SK-N-SH treated with all-trans-retinoic acid at 6 μM for 48 hours (cell line): Measurements from ENCODE around the gene ZNFX1.

Source experiments
- ARNTL ChIP-seq: fragments of 450-650 bp; formaldehyde crosslinking; IDR thresholded peaks from 2 replicates; pipeline ENCODE4 v1.5.0; 2020; ENCODE audit warnings: low read depth, mild to moderate bottlenecking, moderate library complexity, borderline replicate concordance
- ISL1 ChIP-seq: fragments of 250-450 bp; sonication (Bioruptor Pico); IDR thresholded peaks from 2 replicates; pipeline ENCODE4 v2.1.2; 2022; ENCODE audit warnings: mild to moderate bottlenecking, moderate library complexity
- PATZ1 ChIP-seq: fragments of 250-450 bp; sonication (Bioruptor Pico); IDR thresholded peaks from 2 replicates; pipeline ENCODE4 v1.8.0; 2020; ENCODE audit warnings: mild to moderate bottlenecking, moderate library complexity, borderline replicate concordance
- TOX ChIP-seq: fragments of 250-450 bp; sonication (Bioruptor Pico); IDR thresholded peaks from 2 replicates; pipeline ENCODE4 v1.8.0; 2021; ENCODE audit warnings: mild to moderate bottlenecking, moderate library complexity, borderline replicate concordance
- ZC3H10 ChIP-seq: fragments of 250-450 bp; sonication (Bioruptor Pico); IDR thresholded peaks from 2 replicates; pipeline ENCODE4 v1.5.1; 2021; ENCODE audit warnings: mild to moderate bottlenecking, moderate library complexity
- ZFP30 ChIP-seq: fragments of 450-650 bp; formaldehyde crosslinking; IDR thresholded peaks from 2 replicates; pipeline ENCODE4 v1.5.0; 2022; ENCODE audit warnings: mild to moderate bottlenecking, moderate library complexity
- ZNF565 ChIP-seq: fragments of 450-650 bp; formaldehyde crosslinking; conservative IDR thresholded peaks from 2 replicates; pipeline ENCODE4 v1.5.0; 2020; ENCODE audit warnings: low read depth, mild to moderate bottlenecking, moderate library complexity
- ZNF70 ChIP-seq: fragments of 450-650 bp; formaldehyde crosslinking; IDR thresholded peaks from 2 replicates; pipeline ENCODE4 v1.5.0; 2020; ENCODE audit warnings: mild to moderate bottlenecking, moderate library complexity

- no peak for TF ChIP-seq ZFP30 (CRISPR knock-in tag)
- no peak for TF ChIP-seq ISL1 (CRISPR knock-in tag)
- no peak for TF ChIP-seq ZNF565
- no peak for TF ChIP-seq ZC3H10
- no peak for TF ChIP-seq ZNF70 (CRISPR knock-in tag)
- TF ChIP-seq PATZ1 (CRISPR knock-in tag) = no peak
- no peak for TF ChIP-seq ARNTL
- no peak for TF ChIP-seq TOX (CRISPR knock-in tag)
Measured at GRCh38 chr20:49207076-49207475, 70.8 kb downstream of the ZNFX1 start.
